Cortex of kidney (tissue), 1 donor: Measurements from ENCODE around the gene NSMCE1.

ENCODE experiments used
- DNase-seq: peaks from one replicate; lab custom pipeline; 2025; lab: John Stamatoyannopoulos, UW

The NSMCE1 gene

DNA sequence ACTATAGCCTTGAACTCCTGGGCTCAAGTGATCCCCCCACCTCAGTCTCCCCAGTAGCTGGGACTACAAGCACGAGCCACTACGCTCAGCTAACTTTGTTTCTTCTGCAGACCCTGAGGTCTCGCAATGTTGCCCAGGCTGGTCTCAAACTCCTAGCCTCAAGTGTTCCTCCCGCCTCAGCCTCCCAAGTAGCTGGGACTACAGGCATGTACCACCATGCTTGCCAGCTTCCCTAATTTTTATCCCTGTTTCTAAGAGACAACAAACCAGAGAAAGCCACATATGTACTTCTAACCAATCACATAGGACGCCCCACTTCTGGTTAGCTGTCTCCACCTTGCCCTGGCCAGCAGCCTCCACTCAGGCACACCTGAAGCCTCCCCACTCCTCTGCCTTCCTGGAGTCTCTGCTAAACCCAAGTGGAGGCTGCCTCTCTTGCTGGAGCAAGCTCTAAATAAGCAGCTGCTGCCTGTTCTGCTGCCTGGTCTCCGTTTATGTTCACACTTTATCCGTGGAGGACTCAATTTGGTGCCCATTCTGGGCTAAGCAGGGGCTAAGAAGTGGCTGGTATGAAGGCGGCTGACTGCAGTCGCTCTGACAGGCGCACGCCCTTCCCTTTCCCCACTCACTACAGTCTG lies 24.7 kb downstream of the NSMCE1 start:
- no peak for DNase-seq

DNA sequence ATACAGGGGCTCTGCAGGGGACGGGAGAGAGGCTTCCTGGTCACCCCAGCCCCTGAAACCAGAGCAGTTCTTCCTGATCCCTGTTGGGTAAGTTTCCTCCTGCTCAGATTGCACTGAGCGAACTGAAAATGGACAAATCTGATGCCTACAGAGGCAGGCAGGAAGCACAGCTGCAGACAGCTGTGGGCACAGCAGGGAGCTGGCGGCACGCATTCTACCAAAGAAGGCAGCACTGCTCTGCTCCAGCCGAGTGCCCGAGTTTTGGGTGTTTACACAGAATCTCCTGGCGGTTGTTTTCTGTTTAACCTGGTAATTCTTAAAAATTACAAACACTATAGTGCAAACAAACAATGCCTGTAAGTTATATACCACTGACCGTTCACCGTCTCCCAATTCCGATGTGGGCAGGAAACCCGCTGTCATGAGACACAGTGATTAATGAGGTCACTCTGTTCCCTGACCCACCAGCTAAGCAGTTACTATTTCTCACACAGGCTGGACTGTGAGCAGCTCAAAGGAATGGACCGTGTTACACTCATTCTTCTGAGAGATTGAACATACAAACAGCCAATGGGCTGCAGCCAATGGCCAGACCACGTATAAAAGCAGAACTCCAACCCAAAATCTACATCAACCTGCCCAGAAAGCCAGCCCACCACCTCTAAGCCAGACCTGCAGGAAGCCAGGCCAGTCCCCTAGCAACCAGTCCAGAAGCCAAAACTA lies 25.5 kb downstream of the NSMCE1 start:
- DNase-seq = no peak

DNA sequence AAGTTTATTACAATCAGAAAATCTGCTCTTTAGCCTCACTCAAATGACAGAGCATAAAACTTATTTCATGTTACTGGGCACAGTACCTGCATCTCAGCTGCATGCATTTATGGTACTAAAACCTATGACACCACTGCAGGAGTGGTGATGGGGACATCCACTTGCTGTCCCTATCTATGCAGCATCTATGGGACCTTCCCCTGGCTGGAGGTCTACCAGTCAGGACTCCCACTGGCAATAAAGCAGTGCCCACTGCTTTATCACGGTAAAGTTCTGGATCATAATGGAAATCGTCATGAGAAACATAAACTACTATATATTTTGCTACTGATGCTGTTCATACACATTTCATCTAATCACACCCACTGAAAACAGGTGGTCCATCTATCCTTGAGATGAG lies 26.2 kb downstream of the NSMCE1 start:
- no peak for DNase-seq

DNA sequence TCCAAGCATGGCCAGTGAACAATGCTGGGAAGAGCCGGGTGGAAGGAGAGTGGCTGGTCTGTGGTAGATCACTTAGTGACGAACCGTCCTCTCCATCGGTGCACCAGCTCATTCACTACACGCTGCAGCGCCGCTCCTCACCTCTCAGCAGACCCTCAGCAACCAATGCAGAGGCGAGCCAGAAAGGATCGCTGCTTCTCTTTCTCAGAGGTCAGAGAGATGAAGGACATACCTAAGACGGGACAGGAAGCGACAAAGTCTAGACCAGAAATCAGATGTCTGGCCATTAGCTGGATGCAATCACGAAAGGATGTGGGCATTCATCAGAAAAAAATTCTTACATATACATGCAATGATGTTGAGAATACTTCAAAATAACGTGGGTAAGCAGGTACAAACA lies 26.9 kb downstream of the NSMCE1 start:
- no peak for DNase-seq

DNA sequence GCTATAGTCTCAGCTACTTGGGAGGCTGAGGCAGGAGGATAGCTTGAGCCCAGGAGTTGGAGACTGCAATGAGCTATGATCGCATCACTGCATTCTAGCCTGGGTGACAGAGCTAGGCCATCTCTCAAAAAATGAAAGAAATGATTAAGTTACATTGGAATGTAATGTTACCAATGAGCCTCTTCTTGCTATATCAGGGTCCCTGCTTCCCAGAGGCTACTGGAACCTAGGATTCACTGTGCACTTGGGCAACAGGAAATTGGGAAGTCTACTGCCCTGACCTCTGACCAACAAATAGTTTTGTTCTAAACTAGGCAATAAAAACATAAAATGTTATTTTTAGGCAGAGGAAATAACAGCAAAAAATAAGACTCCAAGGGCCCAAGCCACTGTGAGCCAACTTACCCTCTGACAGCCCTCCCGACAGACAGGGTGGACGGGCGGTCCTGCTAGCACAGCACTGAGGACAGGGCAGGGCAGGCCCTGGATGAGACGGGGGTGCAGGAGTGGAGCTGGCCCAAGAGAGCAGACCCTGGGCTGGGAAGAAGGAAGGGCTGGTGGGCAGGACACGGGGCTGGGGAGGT lies 27.5 kb downstream of the NSMCE1 start:
- DNase-seq = no peak

DNA sequence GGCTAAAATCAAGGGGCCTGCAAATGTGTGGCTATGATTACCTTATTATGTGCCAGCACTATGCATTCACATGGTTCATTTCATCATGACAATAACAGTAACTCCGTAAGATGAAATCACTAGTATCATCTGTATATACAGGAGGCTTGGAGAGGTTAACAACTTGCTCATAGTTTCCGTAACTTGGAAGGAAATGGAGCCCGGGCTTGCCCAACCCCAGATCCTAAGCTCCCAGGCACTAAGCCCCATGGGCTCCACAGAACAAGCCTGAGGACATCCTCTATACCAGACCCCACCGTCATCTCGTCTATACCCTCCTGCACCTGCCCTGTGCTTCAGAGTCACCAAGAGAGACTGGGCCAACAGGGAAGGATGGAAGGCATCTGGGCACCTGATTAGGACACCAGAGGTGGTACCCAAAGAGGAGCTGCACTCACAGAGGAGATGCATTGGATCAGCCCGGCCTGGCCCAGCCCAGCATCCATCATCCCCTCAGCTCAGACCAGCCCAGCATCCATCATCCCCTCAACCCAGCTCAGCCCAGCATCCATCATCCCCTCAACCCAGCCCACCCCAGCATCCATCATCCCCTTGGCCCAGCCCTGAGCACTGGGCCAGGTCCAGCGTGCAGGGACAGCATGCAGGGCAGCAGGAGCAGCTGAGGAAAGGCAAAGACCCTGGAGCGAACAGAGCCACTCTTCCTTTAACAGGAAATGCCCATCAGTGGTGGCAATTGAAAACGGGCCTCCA lies 28.5 kb downstream of the NSMCE1 start:
- DNase-seq = no peak

DNA sequence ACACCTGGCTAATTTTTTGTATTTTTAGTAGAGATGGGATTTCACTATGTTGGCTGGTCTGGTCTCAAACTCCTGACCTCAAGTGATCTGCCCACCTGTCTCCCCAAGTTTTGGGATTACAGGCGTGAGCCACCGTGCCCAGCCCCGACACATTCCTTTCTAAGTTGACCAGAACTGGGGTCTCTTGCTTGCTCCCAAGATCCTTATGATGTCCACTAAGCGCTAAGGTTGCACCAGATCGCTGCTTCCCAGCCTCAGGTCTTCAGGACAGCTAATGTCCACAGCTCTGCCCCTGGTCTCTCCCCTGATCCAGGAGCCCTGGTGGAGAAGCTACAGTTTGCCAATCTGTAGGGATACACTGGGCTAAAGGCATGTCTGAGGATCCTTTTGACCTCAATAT lies 29.5 kb downstream of the NSMCE1 start:
- no peak for DNase-seq

DNA sequence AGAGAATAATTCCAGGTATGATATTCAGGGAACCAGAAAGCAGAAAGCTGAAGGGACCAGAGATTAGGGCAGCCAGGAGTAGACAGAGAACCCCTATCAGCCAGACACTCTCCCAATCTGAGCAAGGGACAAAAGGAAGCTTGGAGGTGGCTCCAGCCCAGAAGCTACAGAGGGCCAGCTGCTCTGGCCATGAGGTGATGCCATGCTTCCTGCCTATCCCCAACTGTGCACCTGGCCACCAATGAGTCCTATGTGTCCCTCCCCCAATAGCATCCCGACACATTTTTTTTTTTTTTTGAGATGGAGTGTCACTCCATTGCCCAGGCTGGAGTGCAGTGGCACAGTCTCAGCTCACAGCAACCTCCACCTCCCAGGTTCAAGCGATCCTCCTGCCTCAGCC lies 30.0 kb downstream of the NSMCE1 start:
- DNase-seq = no peak

DNA sequence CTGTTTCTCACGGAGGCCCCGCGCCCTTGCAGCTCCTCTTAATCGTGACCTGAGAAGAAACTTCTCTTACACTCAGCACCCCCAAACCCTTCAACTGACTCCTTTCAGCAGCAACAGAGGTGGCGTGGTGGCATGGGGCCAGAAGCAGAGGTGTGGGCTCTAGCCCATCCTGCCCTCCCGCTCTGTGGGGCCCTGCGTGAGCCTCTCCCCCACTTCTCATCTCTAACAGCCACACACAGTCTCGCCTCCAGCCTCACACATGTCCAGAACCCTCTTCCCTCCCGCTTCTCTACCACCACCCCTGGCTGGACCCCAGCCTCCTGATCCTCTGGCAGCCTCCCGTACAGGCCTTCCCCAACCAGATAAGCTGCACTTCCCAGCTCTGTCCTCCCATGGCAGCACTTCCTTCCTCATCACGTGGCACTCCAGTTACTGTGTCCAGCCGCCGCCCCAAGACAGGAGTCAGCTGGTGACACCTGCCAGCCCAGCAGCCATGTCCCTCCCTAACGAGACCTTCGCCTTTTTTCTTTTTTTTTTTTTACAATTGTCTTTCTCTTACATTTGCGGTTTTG lies 30.5 kb downstream of the NSMCE1 start:
- no peak for DNase-seq

DNA sequence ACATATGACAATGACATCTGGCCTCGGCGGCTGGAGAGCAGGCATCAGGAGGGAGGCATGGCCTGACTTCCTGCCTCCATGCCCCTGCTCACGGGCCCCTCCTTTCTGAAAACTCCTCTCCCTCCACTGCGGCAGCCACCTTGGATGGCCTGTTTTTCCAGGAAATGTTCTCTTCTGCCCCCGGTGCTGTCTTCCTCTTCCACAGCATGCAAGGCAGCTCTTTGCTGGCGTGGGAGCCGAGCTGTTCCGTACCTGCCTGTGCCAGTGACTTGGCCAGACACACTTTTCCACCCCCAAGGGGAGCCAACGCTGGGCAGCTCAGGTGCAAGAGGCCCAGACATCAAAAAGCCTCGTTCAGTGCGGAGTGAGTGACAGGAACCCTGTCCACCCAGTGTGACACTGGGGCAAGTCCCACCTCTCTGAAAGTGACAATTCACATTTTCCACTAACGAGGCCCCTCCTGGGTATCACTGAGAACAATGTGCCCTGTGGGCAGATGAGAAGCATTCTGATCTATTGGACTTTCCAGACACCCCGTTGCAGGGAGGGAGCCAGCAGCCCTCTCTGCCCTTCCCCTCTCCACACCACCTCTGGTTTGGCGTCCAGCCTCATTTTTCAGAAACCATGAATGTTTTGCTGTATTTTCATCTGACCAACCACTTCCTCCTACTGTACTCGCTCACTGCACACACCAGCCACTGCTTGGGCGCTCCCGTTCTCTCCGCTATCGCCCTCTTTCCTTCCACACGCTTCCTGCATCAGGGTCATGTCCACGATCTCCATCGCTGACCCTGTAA lies 31.2 kb downstream of the NSMCE1 start:
- no peak for DNase-seq

DNA sequence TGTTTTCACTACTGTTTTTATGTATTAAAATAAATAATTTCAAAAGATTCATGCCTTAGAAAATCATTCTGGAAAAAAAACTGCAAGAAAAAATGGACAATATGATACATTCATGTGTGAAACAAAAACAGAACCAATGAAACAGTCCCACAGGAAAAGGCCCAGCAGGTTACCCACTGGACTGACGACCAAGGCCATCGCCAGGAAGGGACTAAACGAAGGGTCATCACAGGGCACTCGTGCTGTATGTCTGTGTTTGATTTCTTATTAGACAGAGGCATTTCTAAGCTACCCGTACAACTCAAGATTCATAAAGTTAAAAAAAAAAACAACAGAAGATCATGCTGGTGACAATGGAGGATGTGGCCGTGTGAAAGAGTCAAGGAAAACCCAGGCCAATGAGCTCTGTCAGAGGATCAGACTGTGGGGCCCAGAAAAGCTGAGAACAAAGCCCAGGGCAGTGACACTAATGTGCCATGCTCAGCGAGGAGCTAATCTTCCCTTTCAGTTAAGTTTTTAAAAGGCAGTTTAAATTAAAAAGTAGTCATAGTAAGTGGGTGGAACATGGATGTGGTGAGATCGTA lies 31.8 kb downstream of the NSMCE1 start:
- no peak for DNase-seq

DNA sequence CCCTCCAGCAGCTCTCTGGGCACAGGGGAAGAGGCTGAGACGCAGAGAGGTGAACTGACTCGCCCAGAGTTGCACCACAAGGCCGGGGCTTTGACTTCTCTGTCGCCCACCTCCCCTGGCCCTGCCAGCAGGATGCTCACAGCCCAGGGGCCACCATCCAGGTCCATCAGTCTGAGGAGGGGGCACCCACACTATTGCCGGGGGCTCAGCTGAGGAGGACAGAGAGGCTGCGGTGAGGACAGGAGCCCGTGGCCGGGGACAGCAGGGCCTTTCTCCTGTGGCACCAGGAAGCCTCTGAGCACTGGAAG lies 32.7 kb downstream of the NSMCE1 start:
- DNase-seq = no peak

DNA sequence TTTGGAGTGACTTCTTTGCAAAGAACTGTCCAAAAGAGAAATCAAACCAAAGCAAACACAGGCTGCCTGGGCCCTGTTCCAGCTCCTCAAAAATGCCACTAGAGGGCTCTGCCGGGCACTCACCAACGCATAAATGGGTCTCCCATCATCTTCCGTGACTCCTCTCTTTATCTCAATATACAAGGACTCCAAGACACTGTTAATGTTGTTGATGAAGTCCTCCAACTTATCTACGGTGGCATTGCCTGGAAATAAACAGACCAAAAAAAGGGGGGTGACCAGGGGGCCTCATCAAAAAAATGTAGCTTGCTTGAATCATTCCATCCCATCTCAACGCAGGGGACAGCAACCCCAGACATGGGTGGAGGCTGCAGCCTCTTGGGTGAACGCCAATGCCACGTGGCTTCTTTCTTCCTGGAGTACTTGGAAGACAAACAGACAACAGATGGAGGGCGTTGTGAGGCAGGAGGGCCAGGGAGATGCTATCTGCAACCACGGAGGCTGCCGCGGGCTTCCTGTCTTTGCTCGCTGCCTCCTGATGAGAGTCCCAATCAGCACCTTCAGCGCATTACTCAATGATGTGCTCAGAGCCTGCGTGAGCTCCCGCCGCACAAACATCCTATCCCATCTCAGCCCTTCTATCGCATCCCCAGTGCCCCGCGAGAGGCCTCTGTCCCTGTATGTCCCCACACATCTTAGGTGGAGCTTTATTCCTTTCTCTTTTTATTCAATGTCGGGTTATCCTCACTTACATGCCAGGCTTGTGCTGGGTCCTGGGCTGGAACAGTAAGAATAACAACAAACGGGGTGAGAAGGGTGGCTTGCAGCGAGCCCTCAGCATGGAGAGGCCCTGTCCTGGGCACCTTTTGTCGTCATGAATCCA lies 33.3 kb downstream of the NSMCE1 start:
- no peak for DNase-seq

DNA sequence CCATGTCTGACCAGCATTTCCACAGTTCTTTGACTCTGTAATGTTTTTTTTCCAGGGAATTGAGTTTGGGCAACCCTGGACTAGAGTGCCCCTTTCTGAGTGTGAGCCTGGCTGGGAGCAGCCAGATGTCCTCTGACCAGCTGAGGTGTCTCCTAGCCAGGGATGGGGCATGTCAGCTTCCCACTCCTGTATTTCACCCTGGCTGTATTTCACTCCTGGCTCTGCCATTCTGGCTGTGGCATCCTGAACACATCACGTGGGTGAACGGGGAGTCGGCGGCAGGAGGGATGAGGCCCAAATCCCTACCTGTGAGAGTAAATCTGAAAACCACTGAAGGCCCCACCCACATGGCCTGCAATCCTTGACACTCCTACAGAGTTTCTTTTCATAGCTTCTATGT lies 34.0 kb downstream of the NSMCE1 start:
- no peak for DNase-seq

DNA sequence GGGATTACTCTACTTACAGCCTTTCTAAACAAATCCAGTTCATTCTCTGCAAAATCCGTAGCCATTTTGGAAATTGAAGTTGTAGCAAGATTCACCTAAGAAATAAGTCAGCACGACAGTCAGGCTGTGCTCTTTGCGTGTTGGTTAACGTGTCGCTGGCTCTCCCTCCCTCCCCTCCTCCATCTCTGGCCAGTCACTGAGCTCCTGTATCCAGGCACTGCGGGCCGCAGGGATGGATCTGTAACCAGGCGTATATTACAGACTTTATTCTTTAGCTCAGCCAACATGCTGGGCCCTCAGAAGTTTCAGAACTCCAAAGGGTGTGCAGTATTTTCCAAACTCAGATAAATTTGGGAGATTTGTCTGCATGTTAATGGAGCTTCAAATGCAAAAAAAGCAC lies 34.4 kb downstream of the NSMCE1 start:
- no peak for DNase-seq

DNA sequence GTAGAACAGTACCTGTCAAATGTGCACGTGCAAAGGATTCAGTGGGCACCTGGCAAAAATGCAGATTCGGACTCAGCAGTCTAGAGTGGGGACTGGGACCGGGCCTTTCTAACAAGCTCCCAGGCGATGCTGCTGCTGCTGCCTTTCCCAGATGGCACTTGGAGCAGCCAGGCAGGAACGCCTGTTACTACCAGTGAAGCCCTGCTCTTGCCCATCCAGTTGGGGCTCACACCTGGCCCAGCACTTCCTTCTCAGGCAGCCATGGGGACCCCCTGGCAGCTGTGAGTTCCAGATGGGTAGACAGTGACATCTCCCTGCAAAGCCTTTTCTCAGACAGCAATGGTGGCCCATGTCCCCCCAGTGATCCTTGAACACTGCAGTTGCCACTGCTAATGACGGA lies 34.8 kb downstream of the NSMCE1 start:
- no peak for DNase-seq

DNA sequence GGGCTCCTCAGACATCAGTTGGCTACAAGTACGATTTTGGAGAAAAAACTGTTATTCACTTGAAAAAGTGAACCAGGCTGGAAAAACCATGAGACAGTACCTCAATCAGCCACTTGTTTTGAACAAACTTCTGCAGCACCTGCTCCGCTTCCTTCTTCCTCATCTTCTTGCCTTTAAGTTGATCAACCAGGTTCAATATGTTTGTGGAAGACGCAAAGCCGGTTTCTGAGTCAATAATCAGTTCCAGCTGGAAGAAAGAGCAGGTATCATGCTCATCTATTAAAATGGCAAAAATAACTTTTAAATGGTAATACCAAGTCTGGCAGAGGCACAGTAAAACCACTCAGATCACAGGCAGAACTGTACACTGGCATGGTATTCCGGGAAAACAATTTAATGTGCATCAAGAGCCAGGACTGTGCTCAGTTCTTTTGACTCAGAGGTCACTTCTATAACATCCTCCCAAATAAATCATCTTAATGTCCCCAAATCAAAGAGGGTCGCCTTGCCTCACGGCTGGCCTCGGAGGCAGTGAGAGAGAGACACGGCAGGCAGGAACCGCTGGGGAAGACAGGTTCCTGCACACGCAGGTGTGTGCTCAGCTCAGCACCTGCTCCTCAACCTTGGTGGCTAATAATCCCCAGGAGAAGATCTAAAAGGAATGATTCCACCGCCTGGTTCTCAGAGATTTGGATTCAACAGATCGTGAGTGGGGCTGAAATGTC lies 35.5 kb downstream of the NSMCE1 start:
- no peak for DNase-seq

DNA sequence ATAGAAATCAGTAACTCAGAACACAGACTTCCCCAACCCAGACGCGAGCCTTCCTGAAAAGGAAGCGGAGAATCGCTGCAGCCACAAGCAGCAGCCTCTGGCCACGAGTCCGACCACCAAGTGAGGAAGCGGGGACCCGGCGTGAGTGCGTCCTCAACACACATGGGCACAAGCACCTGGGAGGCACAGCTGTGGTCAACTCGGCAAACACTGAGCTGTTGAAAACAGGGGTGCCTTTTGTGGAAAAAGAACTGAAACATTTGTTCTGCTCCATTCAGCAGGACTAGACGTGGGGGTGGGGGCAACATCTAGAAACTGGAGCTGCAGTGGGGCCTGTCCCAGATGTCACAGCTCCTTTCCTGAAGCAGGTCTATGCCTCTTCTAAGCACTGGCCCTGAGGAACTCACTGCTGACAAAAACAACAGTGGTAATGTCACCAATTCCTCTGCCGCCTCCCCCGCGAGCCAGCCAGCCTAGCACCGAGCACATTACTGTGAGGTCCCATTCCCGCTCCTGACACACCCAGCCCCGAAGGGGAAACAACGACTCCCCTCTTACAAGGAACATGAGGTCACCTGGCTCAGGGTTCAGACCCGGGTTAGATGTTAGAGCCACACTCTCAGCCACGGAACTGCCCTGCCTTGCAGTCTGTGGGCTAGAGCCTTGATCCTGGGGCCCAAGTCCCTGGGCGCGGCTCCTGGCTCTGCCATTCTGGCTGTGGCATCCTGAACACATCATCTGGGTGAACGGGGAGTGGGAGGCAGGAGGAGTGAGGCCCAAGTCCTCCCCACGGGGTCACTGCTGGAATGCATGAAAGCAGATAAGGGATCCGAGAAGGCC lies 36.3 kb downstream of the NSMCE1 start:
- DNase-seq = no peak

DNA sequence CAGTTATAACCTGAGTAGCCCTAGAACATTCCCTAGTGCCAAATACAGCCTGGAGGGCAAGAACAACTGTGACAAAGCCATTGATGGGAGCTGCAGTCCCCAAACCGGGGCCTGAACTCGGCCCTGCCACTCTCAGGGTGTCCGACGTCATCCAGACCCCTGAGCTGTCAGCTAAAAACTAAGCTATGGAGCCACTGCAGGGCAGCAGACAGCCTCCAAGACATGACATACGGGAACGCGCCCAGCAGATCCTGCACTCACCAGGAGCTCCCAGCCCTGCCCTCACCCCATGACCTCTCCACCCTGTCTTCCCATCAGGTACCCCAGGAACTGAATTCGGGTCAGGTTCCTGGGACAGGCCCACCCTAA lies 36.9 kb downstream of the NSMCE1 start:
- DNase-seq = no peak
